Cortex of kidney (tissue), 1 donor: ENCODE results near the gene CGB7.
"Not testable (repeated sequence)": the region's sequence is repeated elsewhere in the genome, so short reads cannot be mapped to it uniquely, and the experiment has no call there.

Experiments used
- DNase-seq: peaks from one replicate; lab custom pipeline; 2025; lab: John Stamatoyannopoulos, UW

Gene CGB7

DNA sequence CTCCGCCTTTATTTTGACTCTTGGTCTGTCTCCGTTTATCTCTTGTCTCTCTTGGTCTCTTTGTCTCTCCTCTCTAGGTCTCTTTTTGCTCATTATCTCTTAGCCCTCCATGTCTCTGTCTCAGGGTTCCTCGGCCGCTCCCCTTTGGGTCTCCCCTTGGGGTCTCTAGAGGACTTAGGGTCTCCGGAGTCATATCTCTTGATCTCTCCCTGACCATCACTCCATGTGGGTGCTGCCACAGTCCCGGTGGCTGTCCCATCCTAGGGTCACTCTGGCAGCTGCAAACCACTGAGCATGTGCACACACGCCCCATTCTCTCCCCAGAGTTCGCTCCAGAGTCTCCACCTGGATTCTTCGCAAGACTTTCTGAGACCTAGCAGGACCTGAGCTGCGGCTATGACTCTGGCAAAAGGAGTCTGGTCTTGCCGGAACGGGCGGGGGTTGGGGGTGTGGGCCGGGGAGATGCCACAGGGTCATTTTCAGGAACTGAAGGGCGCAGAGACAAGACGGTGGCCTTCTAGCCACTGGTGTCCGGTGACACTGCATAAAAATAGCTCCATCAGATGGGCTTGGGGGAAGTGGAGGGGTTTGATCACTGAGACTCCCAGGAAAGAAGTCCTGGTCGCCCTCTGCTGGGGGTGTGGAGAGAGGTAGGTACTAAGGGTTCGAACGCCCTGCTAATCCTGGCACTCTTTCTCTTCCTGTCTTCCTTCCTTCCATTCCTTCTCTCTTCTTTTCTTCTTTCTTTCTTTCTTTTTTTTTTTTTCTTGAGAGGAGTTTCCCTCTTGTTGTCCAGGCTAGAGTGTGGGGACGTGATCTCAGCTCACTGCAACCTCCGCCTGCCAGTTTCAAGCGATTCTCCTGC, 16.2 kb upstream of the CGB7 start:
- no peak for DNase-seq

DNA sequence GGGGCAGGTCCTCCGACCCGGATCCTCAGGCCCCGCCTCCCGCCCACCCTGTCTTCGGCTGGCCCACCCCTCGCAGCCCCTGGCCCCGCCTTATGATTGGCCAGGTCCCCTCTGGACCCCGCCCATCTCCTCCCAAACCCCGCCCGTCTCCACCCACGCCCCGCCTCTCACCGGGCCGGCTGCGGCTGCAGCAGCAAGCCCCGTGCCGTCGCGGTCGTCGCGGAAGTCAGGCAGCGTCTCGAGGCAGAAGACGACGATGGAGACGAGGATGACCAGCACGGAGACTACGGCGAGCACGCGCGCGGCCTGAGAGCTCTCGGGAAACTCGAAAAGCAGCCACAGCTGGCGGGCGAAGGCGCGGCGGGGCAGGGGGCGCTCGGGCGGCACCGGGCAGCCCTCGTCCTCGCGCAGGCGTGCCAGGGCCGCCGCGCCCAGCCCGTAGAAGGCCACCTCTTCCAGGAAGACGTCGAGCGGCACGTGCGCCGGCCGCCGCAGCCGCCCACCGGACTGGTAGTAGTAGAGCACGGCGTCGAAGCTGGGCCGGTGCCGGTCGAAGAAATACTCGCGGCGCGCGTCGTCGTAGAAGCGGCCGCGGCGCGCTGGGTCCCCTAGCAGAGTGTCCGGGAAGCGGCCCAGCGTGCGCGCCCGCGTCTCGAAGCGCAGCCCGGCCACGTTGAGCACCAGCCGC, 14.5 kb upstream of the CGB7 start:
- DNase-seq, result no peak

DNA sequence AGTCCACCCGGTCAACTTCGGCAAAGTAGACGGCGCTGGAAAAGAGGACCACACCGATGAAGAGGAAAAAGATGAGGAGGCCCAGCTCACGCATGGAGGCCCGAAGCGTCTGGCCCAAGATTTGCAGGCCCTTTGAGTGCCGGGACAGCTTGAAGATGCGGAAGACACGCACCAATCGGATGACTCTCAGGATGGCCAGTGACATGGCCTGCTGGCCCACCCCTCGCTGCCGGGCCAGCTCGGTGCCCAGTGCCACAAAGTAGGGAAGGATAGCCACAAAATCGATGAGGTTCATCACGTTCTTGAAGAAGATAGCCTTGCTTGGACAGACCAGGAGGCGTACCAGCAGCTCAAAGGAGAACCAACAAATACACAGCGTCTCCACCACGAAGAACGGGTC, 12.9 kb upstream of the CGB7 start:
- no peak for DNase-seq

GRCh38 chr19:49069026-49069425, 11.5 kb upstream of the CGB7 start:
- DNase-seq, result no peak

DNA sequence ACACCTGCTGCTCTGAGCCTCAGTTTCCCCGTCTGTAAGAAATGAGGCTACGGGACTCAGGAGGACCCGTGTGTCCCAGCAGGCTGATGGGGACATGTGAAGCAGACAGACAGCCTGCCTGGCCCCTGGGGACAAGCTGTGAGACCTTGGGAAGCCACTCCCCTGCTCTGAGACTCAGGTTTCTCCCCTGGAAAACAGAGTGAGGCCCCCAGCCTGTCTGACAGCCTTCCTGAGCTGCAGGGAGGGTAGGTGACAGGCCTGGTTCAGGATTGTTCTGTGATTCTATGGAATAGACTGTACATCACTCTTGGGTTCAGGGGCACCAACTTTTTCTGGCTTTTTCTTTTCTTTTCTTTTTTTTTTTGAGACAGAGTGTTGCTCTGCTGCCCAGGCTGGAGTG, 10.0 kb upstream of the CGB7 start:
- no peak for DNase-seq

GRCh38 chr19:49065905-49066512, 8.5 kb upstream of the CGB7 start:
- no peak for DNase-seq

GRCh38 chr19:49064768-49065611, 7.4 kb upstream of the CGB7 start, which contains the start of gene NTF4:
Gene NTF4 (minus strand): TSS chr19:49064818. CDS start chr19:49061997, 2,821 bp downstream.
- no peak for DNase-seq

GRCh38 chr19:49064029-49064629, 6.6 kb upstream of the CGB7 start:
- no peak for DNase-seq

DNA sequence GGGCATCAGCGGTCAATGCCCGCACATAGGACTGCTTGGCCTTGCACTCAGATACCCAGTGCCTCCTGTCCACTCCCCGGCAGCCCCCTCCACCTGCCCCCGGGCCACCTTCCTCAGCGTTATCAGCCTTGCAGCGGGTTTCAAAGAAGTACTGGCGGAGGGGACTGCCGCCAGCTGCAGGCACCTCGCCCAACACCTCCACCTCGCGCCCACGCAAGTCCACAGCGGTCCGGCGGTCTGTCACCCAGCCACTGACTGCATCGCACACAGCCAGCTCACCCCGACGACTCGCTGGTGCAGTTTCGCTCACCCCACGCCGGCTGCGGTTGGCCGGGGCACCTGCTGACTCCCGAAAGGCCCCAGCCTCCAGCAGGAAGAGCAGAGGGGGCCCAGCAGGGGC, 3.9 kb upstream of the CGB7 start:
- DNase-seq, result no peak

GRCh38 chr19:49061000-49061399, 3.5 kb upstream of the CGB7 start:
- DNase-seq, result no peak

- DNase-seq, result no peak
Measured at GRCh38 chr19:49059053-49059452, 1.5 kb upstream of the CGB7 start.

- DNase-seq, result no peak
Measured at GRCh38 chr19:49058562-49058961, 1.0 kb upstream of the CGB7 start.

GRCh38 chr19:49056902-49057596, 500 bp downstream of the CGB7 start:
- DNase-seq, result not testable (repeated sequence)

DNA sequence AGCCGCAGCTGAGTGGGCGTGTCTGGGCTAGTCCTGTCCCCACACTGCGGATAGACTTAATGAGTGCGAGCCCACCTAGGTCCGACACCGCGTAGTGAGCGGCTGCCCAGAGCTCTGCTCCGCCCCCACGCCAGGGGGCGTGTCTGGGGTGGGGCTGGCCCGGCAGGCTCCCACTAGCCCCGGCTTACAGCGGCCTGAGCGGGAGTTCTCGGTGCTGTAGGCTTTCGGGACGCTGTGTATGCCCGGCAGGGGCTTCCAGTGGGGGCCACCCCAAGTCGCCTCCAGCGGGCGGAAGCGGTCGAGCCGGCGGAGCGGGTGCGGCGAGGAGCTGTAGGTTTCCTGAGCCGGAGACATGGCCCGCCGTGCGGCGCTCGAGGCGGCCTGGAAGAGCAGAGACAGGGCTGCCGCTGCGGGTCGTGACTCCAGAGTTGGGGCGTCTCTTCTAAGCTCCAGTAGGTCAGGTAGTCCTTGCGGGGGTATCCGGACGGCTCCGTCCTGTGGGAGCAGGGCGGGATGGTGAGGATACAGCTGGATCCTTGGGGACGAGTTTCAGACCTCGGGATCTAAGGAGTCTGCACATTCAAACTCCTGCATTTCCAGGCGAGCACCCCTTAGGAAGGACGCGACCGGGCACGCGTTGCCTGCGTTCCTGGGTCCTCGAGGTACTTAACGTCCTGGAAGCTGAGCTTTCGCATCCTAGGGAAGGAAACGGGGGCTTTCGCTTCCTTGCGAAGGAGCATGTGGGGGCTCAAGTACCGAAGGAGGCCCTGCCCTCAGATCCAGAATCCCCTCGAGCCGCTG, 1.2 kb downstream of the CGB7 start:
- DNase-seq, result no peak

DNA sequence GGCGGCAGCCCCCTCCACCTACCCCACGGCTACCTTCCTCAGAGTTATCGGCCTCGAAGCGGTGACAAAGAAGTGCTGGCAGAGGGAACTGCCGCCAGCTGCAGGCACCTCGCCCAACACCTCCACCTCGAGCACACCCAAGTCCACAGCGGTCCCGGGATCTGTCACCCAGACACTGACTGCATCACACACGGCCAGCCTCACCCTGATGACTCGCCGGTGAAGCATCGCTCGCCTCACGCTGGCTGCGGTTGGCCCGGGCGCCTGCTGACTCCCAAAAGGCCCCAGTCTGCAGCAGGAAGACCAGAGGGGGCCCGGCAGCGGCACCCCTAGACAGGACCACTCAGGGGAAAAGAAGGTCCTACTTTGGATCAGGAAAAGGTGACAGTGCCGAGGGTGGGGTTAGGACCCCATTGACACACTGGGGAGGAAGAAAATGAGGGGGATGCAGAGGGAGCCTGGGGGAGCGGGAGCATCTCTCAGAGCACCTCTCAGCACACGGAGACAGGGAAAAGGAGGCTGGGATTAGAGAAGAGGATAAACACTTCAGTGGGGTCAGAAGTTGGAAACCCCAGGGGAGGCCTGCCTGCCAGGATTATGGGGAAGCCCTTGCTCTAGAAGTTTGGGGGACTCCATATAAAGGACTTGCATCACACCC, 7.0 kb downstream of the CGB7 start:
- DNase-seq, result not testable (repeated sequence)

DNA sequence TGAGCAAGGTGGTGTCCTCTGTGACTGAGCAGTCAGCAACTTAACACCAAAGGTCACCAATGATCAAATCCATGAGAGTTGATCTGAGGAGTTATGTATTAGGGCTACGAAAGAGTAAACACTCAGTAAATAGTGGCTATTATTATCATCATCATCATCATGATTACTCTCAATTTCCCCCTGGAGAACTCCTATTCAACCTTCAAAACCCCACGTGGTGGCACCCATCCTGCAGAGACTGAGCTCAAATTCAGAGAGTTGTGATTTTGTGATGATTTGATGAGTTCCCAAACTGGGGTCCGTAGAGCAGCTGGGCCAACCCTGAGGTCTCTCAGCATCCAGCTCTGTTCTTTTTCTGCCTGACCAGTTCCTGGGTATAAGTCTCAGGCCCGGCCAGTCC, 7.7 kb downstream of the CGB7 start:
- not testable (repeated sequence) for DNase-seq

- DNase-seq, result not testable (repeated sequence)
Measured at GRCh38 chr19:49049011-49049410, 8.5 kb downstream of the CGB7 start, which contains the start of gene CGB8. Gene CGB8 (minus strand): TSS chr19:49049111. CDS start chr19:49048739, 372 bp downstream.

DNA sequence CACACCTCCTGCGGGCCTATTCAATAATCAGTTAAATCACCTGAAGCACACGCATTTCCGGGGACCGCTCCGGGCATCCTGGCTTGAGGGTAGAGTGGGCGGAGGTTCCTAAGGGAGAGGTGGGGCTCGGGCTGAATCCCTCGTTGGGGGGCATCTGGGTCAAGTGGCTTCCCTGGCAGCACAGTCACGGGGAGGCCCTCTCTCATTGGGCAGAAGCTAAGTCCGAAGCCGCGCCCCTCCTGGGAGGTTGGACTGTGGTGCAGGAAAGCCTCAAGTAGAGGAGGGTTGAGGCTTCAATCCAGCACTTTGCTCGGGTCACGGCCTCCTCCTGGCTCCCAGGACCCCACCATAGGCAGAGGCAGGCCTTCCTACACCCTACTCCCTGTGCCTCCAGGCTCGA, 14.0 kb downstream of the CGB7 start, which contains the start of gene CGB5:
Gene CGB5, plus strand, starts transcription at position 301 of the 400 bp plus-strand sequence. CDS start 362 bp downstream, outside the sequence.
- DNase-seq, result not testable (repeated sequence)

- not testable (repeated sequence) for DNase-seq
Measured at GRCh38 chr19:49042666-49043065, 14.9 kb downstream of the CGB7 start.
